H9 (cell line): ENCODE measurements around the gene ULBP3. TPM values are rescaled to one million over a fixed set of nuclear protein-coding genes. Genes with fewer than 3 reads are reported as not detected.

Experiments
- DNase-seq: peaks from one replicate; pipeline ENCODE4 v3.0.0-alpha.2; 2017
- H2AFZ ChIP-seq: one replicate; pipeline ENCODE4 v1.6.1; 2013; ENCODE audit warnings: mild to moderate bottlenecking, low read length, control low read depth, moderate library complexity
- H2AK5ac ChIP-seq: 2 replicates; pipeline ENCODE4 v1.6.1; 2013; ENCODE audit warnings: low read length, control low read depth, mixed read lengths; ENCODE audit not compliant: insufficient read length
- H2BK120ac ChIP-seq: one replicate; pipeline ENCODE4 v1.6.1; 2013; ENCODE audit warnings: low read depth, mild to moderate bottlenecking, low read length, control low read depth, inconsistent platforms; ENCODE audit not compliant: poor library complexity, severe bottlenecking
- H2BK12ac ChIP-seq: 2 replicates; pipeline ENCODE4 v1.6.1; 2013; ENCODE audit warnings: low read length, control low read depth, mixed read lengths, low read depth; ENCODE audit not compliant: insufficient read length
- H2BK15ac ChIP-seq: 2 replicates; pipeline ENCODE4 v1.6.1; 2013; ENCODE audit warnings: low read depth, low read length, control low read depth
- H2BK20ac ChIP-seq: one replicate; pipeline ENCODE4 v1.6.1; 2013; ENCODE audit warnings: low read depth, mild to moderate bottlenecking, low read length, control low read depth, inconsistent platforms; ENCODE audit not compliant: poor library complexity, severe bottlenecking
- H2BK5ac ChIP-seq: 2 replicates; pipeline ENCODE4 v1.6.1; 2013; ENCODE audit warnings: low read length, control low read depth, mixed read lengths; ENCODE audit not compliant: insufficient read length
- H3K14ac ChIP-seq: 2 replicates; pipeline ENCODE4 v1.6.1; 2013; ENCODE audit warnings: low read length, control low read depth; ENCODE audit not compliant: insufficient read depth
- H3K18ac ChIP-seq: 2 replicates; pipeline ENCODE4 v1.6.1; 2013; ENCODE audit warnings: low read depth, mild to moderate bottlenecking, mixed read lengths, low read length, control low read depth; ENCODE audit not compliant: insufficient read length
- H3K23ac ChIP-seq: 2 replicates; pipeline ENCODE4 v1.6.1; 2013; ENCODE audit warnings: low read length, control low read depth, mixed read lengths, low read depth; ENCODE audit not compliant: insufficient read length
- H3K23me2 ChIP-seq: 2 replicates; pipeline ENCODE4 v1.6.1; 2013; ENCODE audit warnings: low read depth, mild to moderate bottlenecking, mixed read lengths, low read length, control low read depth; ENCODE audit not compliant: insufficient read length, poor library complexity, severe bottlenecking
- H3K27ac ChIP-seq: 2 replicates; pipeline ENCODE4 v1.5.1; 2013; ENCODE audit warnings: low read length, control low read depth, mixed read lengths, low read depth; ENCODE audit not compliant: insufficient read length
- H3K27me3 ChIP-seq: 2 replicates; pipeline ENCODE4 v1.6.1; 2013; ENCODE audit warnings: low read length, control low read depth, inconsistent platforms; ENCODE audit not compliant: insufficient read depth
- H3K4ac ChIP-seq: 2 replicates; pipeline ENCODE4 v1.6.1; 2013; ENCODE audit warnings: low read depth, mild to moderate bottlenecking, control low read depth, inconsistent platforms, low read length, moderate library complexity
- H3K4me1 ChIP-seq: 2 replicates; pipeline ENCODE4 v1.6.1; 2013; ENCODE audit warnings: low read length, control low read depth, inconsistent platforms; ENCODE audit not compliant: insufficient read depth
- H3K4me2 ChIP-seq: 2 replicates; pipeline ENCODE4 v1.6.1; 2013; ENCODE audit warnings: low read length, control low read depth, mixed read lengths; ENCODE audit not compliant: insufficient read length, insufficient read depth
- H3K56ac ChIP-seq: 2 replicates; pipeline ENCODE4 v1.6.1; 2013; ENCODE audit warnings: low read depth, mild to moderate bottlenecking, mixed read lengths, low read length, control low read depth; ENCODE audit not compliant: insufficient read length
- H3K79me1 ChIP-seq: 2 replicates; pipeline ENCODE4 v1.6.1; 2013; ENCODE audit warnings: low read depth, mild to moderate bottlenecking, moderate library complexity, low read length, control low read depth, inconsistent platforms; ENCODE audit not compliant: insufficient read depth, poor library complexity, severe bottlenecking
- H3K79me2 ChIP-seq: 2 replicates; pipeline ENCODE4 v1.6.1; 2013; ENCODE audit warnings: low read length, control low read depth, inconsistent platforms; ENCODE audit not compliant: insufficient read depth
- H3K9ac ChIP-seq: 2 replicates; pipeline ENCODE4 v1.6.1; 2013; ENCODE audit warnings: low read length, control low read depth, mixed read lengths; ENCODE audit not compliant: insufficient read length; ENCODE audit errors: extremely low read depth
- H3K9me3 ChIP-seq: one replicate; pipeline ENCODE4 v1.6.1; 2013; ENCODE audit warnings: low read depth, low read length, inconsistent platforms; ENCODE audit not compliant: control insufficient read depth
- H3T11ph ChIP-seq: one replicate; pipeline ENCODE4 v1.6.1; 2013; ENCODE audit warnings: mild to moderate bottlenecking, low read length, control low read depth, inconsistent platforms
- H4K20me1 ChIP-seq: one replicate; pipeline ENCODE4 v1.6.1; 2013; ENCODE audit not compliant: control insufficient read depth, insufficient read length, insufficient read depth
- H4K5ac ChIP-seq: 2 replicates; pipeline ENCODE4 v1.6.1; 2013; ENCODE audit warnings: low read depth, mild to moderate bottlenecking, mixed read lengths, low read length, control low read depth; ENCODE audit not compliant: insufficient read length
- H4K8ac ChIP-seq: replicated peaks from 2 replicates; pipeline ENCODE4 v1.6.1; 2013; ENCODE audit warnings: low read length, control low read depth, mixed read lengths, low read depth; ENCODE audit not compliant: insufficient read length
- H4K91ac ChIP-seq: 2 replicates; pipeline ENCODE4 v1.6.1; 2013; ENCODE audit warnings: low read depth, mild to moderate bottlenecking, moderate library complexity, mixed read lengths, low read length, control low read depth; ENCODE audit not compliant: insufficient read length
- H3K27ac Mint-ChIP-seq, 3 experiments: 2 replicates in 2 of 3; 3 replicates in 1 of 3; pipeline ENCODE4 v1.8.0; 2020 to 2021; ENCODE audit warnings: mixed read lengths in 3 of 3, mild to moderate bottlenecking in 1 of 3, moderate library complexity in 1 of 3
- H3K27me3 Mint-ChIP-seq: 2 replicates; pipeline ENCODE4 v1.8.0; 2021; ENCODE audit warnings: low read depth, mild to moderate bottlenecking, moderate library complexity, mixed read lengths
- H3K36me3 Mint-ChIP-seq, 3 experiments: 2 replicates in 2 of 3; 3 replicates in 1 of 3; pipeline ENCODE4 v1.8.0; 2020 to 2021; ENCODE audit warnings: low read depth in 3 of 3, mixed read lengths in 3 of 3; ENCODE audit not compliant: insufficient read depth in 1 of 3
- H3K4me1 Mint-ChIP-seq, 2 experiments: 2 replicates each; pipeline ENCODE4 v1.8.0; 2020; ENCODE audit warnings: mixed read lengths in 2 of 2
- H3K4me3 Mint-ChIP-seq, 2 experiments: 2 replicates in 1 of 2; 3 replicates in 1 of 2; pipeline ENCODE4 v1.8.0; 2020 to 2021; ENCODE audit warnings: mild to moderate bottlenecking in 2 of 2, mixed read lengths in 2 of 2, moderate library complexity in 1 of 2
- H3K9me3 Mint-ChIP-seq, 2 experiments: 2 replicates in 1 of 2; 3 replicates in 1 of 2; pipeline ENCODE4 v1.8.0; 2020; ENCODE audit warnings: mild to moderate bottlenecking in 2 of 2, mixed read lengths in 2 of 2, moderate library complexity in 1 of 2
- CTCF ChIP-seq: fragments of 200-600 bp; sonication (generic); conservative IDR thresholded peaks from 3 replicates; pipeline ENCODE4 v1.8.0; 2021; ENCODE audit warnings: antibody characterized with exemption, mild to moderate bottlenecking
- WGBS: extraction: QIAGEN DNeasy Blood & Tissue Kit; methylation state at CpG from one replicate; pipeline ENCODE4 v1.1.7; 2013; ENCODE audit warnings: missing lambda C conversion rate, low lambda C conversion rate, mixed read lengths; ENCODE audit not compliant: insufficient read length; ENCODE audit errors: extremely low coverage; 5-methylcytosine and 5-hydroxymethylcytosine counted together
- total RNA-seq: library from RNA; stranded (reverse); gene quantifications from 2 replicates; pipeline ENCODE4 v1.2.1, GENCODE V29; 2021

ULBP3 gene
- total RNA-seq, 1 experiment from 2014 or later = 5.8 TPM

GRCh38 chr6:150083839-150084238, 14.9 kb upstream of the ULBP3 start:
- no peak overlapping the region for H4K91ac ChIP-seq
- no peak overlapping the region for H3K18ac ChIP-seq
- no peak overlapping the region for H3K9ac ChIP-seq
- no peak overlapping the region for H2BK15ac ChIP-seq
- Mint-ChIP-seq H3K27me3 (peaks cover 18% of the 10 kb centered on the region), H3K36me3 (no peaks in the 10 kb centered on the region; a peak in 1 of 7 replicates), H3K4me3 (no peak overlapping the region), H3K4me1 (peaks cover 8 to 14% of the 10 kb centered on the region in 2 experiments), H3K27ac (no peak overlapping the region), H3K9me3 (peaks cover 0 to 2% of the 10 kb centered on the region in 2 experiments; a peak in 2 of 5 replicates)
- H3K79me1 ChIP-seq = no peaks in the 10 kb centered on the region
- no peaks in the 10 kb centered on the region for H3K79me2 ChIP-seq
- H3K27me3 ChIP-seq = no peaks in the 10 kb centered on the region
- no peak overlapping the region for H3K23ac ChIP-seq
- H3K4me1 ChIP-seq = no peaks in the 10 kb centered on the region
- H3T11ph ChIP-seq = no peak overlapping the region
- H3K4ac ChIP-seq = no peak overlapping the region
- H2AFZ ChIP-seq = no peak overlapping the region
- no peak overlapping the region for H2BK5ac ChIP-seq
- H4K8ac ChIP-seq = no peak overlapping the region
- no peak overlapping the region for H3K27ac ChIP-seq
- TF ChIP-seq CTCF = no peak
- H2BK120ac ChIP-seq = no peak overlapping the region
- H3K9me3 ChIP-seq = no peaks in the 10 kb centered on the region
- no peaks in the 10 kb centered on the region for H3K23me2 ChIP-seq
- DNase-seq = no peak
- H3K14ac ChIP-seq = no peak overlapping the region
- H3K56ac ChIP-seq = no peak overlapping the region
- no peaks in the 10 kb centered on the region for H4K20me1 ChIP-seq
- no CpG with 5 or more reads among the region's 3 CpGs for WGBS
- H4K5ac ChIP-seq = no peak overlapping the region
- no peak overlapping the region for H2BK12ac ChIP-seq
- no peak overlapping the region for H2BK20ac ChIP-seq
- H2AK5ac ChIP-seq = no peak overlapping the region
- no peak overlapping the region for H3K4me2 ChIP-seq
